ENCODE data around the gene MRPL53. TPM values are rescaled to one million over a fixed set of nuclear protein-coding genes. Genes with fewer than 3 reads are reported as not detected.

The MRPL53 gene
- total and polyA plus RNA-seq, 2 of the 13 experiments (the other 11 are each of a cell fraction or from before 2014, with no cell fraction given), result 34.3 to 51.9 TPM

DNA sequence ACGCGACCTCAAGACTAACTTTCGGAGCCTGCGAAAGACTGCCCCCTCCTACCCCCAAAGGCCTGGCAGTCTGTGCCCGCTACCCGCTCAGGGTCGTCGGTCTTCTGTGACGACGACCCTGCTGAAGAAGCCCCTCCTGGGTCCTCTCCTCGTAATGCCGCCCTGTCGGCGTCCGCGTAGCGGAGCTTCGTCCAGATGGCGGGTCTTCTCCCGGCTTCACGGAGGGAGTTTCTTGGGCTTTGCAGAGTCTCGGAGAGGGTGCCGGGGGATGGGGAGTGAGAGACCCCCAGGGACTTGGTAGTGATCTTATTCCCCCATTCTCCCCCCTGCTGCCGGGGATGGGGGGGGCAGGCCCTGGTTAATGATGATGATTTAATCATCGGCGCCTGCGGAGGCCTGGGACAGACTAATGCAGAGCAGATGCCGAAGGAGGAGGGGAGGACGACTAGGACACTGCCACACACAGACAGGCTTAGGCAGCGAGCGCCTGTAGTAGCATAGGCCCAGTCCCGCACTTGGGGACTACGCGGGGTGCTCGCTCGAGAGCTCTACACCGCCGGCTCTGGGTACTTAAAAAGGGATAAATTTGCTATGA lies 35.5 kb upstream of the MRPL53 start:
- peak; percentile 59 for ATAC-seq
- CTCF ChIA-PET (ENCODE audit: low intra/inter-chr PET ratio, low total read pairs), result interaction anchor here (1.6 to 1.7 kb wide), 2 partner anchors 24 to 25 kb away, joined by 8 to 10 read pairs; partner anchors contain the start of genes CCDC142 and TTC31
- TF ChIP-seq, protein P1, sequence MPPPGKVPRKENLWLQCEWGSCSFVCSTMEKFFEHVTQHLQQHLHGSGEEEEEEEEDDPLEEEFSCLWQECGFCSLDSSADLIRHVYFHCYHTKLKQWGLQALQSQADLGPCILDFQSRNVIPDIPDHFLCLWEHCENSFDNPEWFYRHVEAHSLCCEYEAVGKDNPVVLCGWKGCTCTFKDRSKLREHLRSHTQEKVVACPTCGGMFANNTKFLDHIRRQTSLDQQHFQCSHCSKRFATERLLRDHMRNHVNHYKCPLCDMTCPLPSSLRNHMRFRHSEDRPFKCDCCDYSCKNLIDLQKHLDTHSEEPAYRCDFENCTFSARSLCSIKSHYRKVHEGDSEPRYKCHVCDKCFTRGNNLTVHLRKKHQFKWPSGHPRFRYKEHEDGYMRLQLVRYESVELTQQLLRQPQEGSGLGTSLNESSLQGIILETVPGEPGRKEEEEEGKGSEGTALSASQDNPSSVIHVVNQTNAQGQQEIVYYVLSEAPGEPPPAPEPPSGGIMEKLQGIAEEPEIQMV (CRISPR knock-in tag; IDR thresholded peaks at IDR 0.05; ENCODE audit: low read depth), result 0 out of 2 replicates have a peak, but pooled peaks have one; percentile 41
- TF ChIP-seq ZNF337 (CRISPR knock-in tag; IDR thresholded peaks at IDR 0.05; ENCODE audit: borderline replicate concordance, low read depth) (0 out of 2 replicates have a peak, but pooled peaks have one; percentile 4), ZFP36L1 (CRISPR knock-in tag; IDR thresholded peaks at IDR 0.05) (peak; percentile 31), ZFP37 (CRISPR knock-in tag; IDR thresholded peaks at IDR 0.05; ENCODE audit: borderline replicate concordance) (no peak), EZH2 (conservative IDR thresholded peaks at IDR 0.05; ENCODE audit: low read depth, low read length) (no peak), ATM (IDR thresholded peaks at IDR 0.05; ENCODE audit: borderline replicate concordance) (no peak), FLYWCH1 (CRISPR knock-in tag; IDR thresholded peaks at IDR 0.05) (no peak), JUN (CRISPR knock-in tag; IDR thresholded peaks at IDR 0.05) (no peak), ZNF841 (CRISPR knock-in tag; IDR thresholded peaks at IDR 0.05; ENCODE audit: borderline replicate concordance) (no peak), FOXA3 (CRISPR knock-in tag; IDR thresholded peaks at IDR 0.05) (no peak), ZNF616 (CRISPR knock-in tag; IDR thresholded peaks at IDR 0.05; ENCODE audit: low read depth) (no peak), ZKSCAN8 (CRISPR knock-in tag; IDR thresholded peaks at IDR 0.05; ENCODE audit: borderline replicate concordance) (no peak), HHEX (CRISPR knock-in tag; IDR thresholded peaks at IDR 0.05) (no peak)
- TF ChIP-seq, protein P2, sequence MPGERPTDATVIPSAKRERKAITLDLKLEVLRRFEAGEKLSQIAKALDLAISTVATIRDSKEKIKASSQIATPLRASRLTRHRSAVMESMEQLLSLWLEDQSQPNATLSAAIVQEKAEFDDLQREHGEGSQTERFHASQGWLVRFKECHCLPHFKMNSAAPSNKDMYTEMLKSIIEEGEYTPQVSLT (CRISPR knock-in tag; IDR thresholded peaks at IDR 0.05; ENCODE audit: borderline replicate concordance, low read depth), result no peak
- TF ChIP-seq, protein P3, sequence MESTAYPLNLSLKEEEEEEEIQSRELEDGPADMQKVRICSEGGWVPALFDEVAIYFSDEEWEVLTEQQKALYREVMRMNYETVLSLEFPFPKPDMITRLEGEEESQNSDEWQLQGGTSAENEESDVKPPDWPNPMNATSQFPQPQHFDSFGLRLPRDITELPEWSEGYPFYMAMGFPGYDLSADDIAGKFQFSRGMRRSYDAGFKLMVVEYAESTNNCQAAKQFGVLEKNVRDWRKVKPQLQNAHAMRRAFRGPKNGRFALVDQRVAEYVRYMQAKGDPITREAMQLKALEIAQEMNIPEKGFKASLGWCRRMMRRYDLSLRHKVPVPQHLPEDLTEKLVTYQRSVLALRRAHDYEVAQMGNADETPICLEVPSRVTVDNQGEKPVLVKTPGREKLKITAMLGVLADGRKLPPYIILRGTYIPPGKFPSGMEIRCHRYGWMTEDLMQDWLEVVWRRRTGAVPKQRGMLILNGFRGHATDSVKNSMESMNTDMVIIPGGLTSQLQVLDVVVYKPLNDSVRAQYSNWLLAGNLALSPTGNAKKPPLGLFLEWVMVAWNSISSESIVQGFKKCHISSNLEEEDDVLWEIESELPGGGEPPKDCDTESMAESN (CRISPR knock-in tag; conservative IDR thresholded peaks at IDR 0.05), result no peak; the same call in none of the 2 replicates
- TF ChIP-seq, protein P4, sequence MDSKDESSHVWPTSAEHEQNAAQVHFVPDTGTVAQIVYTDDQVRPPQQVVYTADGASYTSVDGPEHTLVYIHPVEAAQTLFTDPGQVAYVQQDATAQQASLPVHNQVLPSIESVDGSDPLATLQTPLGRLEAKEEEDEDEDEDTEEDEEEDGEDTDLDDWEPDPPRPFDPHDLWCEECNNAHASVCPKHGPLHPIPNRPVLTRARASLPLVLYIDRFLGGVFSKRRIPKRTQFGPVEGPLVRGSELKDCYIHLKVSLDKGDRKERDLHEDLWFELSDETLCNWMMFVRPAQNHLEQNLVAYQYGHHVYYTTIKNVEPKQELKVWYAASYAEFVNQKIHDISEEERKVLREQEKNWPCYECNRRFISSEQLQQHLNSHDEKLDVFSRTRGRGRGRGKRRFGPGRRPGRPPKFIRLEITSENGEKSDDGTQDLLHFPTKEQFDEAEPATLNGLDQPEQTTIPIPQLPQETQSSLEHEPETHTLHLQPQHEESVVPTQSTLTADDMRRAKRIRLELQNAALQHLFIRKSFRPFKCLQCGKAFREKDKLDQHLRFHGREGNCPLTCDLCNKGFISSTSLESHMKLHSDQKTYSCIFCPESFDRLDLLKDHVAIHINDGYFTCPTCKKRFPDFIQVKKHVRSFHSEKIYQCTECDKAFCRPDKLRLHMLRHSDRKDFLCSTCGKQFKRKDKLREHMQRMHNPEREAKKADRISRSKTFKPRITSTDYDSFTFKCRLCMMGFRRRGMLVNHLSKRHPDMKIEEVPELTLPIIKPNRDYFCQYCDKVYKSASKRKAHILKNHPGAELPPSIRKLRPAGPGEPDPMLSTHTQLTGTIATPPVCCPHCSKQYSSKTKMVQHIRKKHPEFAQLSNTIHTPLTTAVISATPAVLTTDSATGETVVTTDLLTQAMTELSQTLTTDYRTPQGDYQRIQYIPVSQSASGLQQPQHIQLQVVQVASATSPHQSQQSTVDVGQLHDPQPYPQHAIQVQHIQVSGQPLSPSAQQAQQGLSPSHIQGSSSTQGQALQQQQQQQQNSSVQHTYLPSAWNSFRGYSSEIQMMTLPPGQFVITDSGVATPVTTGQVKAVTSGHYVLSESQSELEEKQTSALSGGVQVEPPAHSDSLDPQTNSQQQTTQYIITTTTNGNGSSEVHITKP (CRISPR knock-in tag; IDR thresholded peaks at IDR 0.05; ENCODE audit: low read depth), result 0 out of 2 replicates have a peak, but pooled peaks have one; percentile 15

More for the DNA sequence above, 35.5 kb upstream of the MRPL53 start:
- peak overlapping the region; percentile 79 to 97 (median 95) for H3K4me3 ChIP-seq (replicated peaks in 1 of 3; ENCODE audit: insufficient read depth in 1 of 3, low read depth in 2 of 3, low read length in 3 of 3)
- DNase-seq (ENCODE audit: low spot score), result no peak
- intact Hi-C loops (cut with micrococcal nuclease; ENCODE audit: unreplicated experiment), result loop anchor here (1.0 to 2.0 kb wide), 3 partner anchors 21 to 79 kb away; partner anchors contain the start of genes AUP1, HTRA2 and TTC31
- under 1% methylated on average over 38 of the region's 38 CpGs for WGBS (ENCODE audit: low lambda C conversion rate)
- H4K20me1 ChIP-seq (ENCODE audit: insufficient read depth, low read length), result no peaks in the 10 kb centered on the region
- in situ Hi-C loops (cut with HindIII; ENCODE audit: extremely low pct_ligation_motif_present, low pct_unique_long_range_greater_than_20kb), result no loop called here
- H3K27me3 ChIP-seq (ENCODE audit: control insufficient read depth in 1 of 2, insufficient read depth in 2 of 2, low read length in 2 of 2), result no peaks in the 10 kb centered on the region; a peak in 1 of 5 replicates
- peak overlapping the region; percentile 95 for H3K27ac ChIP-seq (ENCODE audit: extremely low read length, insufficient read depth, low read length)
- BruUV-seq (replicated peaks), result no TSS peak
- peaks cover 38% of the 10 kb centered on the region for H3K79me2 ChIP-seq (ENCODE audit: insufficient read depth, low read length)
- H3K36me3 ChIP-seq (replicated peaks in 1 of 2; ENCODE audit: control insufficient read depth in 1 of 2, insufficient read depth in 2 of 2, low read length in 2 of 2), result no peaks in the 10 kb centered on the region; a peak in 3 of 5 replicates
- FAIRE-seq, result no peak
- H3K9ac ChIP-seq (ENCODE audit: insufficient read depth, low read depth, low read length), result peak overlapping the region; percentile 94
- POLR2A ChIA-PET, result interaction anchor here (0.8 to 16.5 kb wide), 10 partner anchors 9 to 79 kb away, joined by 3 to 795 read pairs (median 6); partner anchors contain the start of genes AUP1, CCDC142, DQX1 and HTRA2
- H3K4me2 ChIP-seq (ENCODE audit: low read depth, low read length), result peak overlapping the region; percentile 98
- no peaks in the 10 kb centered on the region for H3K9me3 ChIP-seq (ENCODE audit: low read length)
- H3K4me1 ChIP-seq (ENCODE audit: insufficient read depth, low read length), result peaks cover 79% of the 10 kb centered on the region
- H2AFZ ChIP-seq (ENCODE audit: low read length), result no peak overlapping the region

All from HepG2 (cell line).